ENCODE measurements around the gene MYO19.
A peak's percentile ranks its signal among the peaks of the same experiment; 100 is the strongest.

MYO19 gene

GRCh38 chr17:36507266-36507665 lies 27.4 kb downstream of the MYO19 start:
- Histone ChIP-seq H3K4me3 (ENCODE audit: low read depth, low read length) (no peak overlapping the region), H3K27me3 (ENCODE audit: insufficient read depth, low read depth, severe bottlenecking) (no peaks in the 10 kb centered on the region), H3K9me3 (ENCODE audit: severe bottlenecking) (no peaks in the 10 kb centered on the region), H3K36me3 (peaks cover 94% of the 10 kb centered on the region), H3K27ac (no peak overlapping the region)
- DNase-seq = no peak
- TF ChIP-seq CTCF (IDR thresholded peaks at IDR 0.05; ENCODE audit: low read depth, low read length) = no peak

GRCh38 chr17:36506831-36507230 lies 27.8 kb downstream of the MYO19 start:
- Histone ChIP-seq H3K4me3 (ENCODE audit: low read depth, low read length) (no peak overlapping the region), H3K27me3 (ENCODE audit: insufficient read depth, low read depth, severe bottlenecking) (no peaks in the 10 kb centered on the region), H3K27ac (no peak overlapping the region), H3K36me3 (peaks cover 94% of the 10 kb centered on the region), H3K9me3 (ENCODE audit: severe bottlenecking) (no peaks in the 10 kb centered on the region)
- no peak for TF ChIP-seq CTCF (IDR thresholded peaks at IDR 0.05; ENCODE audit: low read depth, low read length)
- no peak for DNase-seq

DNA sequence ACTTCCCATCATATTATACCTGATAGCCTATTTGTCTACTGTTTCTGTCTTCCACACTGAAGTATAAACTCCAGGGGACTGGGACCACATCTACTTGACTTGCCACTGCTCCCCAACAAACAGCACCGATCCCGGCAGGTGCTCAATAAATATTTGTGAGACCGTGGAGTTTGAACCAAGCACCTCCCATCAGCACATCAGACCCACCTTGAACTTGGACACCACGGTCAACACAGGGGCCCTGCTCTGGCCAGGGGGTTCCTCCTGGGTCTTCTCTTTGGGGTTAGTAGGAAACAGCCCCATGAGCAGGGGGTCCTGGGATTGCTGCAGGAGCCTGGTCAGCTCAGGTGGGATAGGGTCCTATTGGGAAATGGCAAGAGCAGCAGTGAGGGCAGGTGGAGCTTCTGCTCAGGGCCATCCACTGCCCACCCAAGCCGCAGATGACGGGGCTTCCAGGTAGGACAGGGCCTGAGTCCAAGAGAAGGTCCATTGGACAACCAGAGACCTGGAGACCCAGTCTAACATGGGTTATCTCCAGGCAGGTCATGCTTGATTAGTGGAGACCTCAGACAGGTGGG lies 28.3 kb downstream of the MYO19 start:
- Histone ChIP-seq H3K27me3 (ENCODE audit: insufficient read depth, low read depth, severe bottlenecking) (no peaks in the 10 kb centered on the region), H3K36me3 (peaks cover 94% of the 10 kb centered on the region), H3K27ac (no peak overlapping the region), H3K9me3 (ENCODE audit: severe bottlenecking) (no peaks in the 10 kb centered on the region), H3K4me3 (ENCODE audit: low read depth, low read length) (no peak overlapping the region)
- no peak for DNase-seq
- no peak for TF ChIP-seq CTCF (IDR thresholded peaks at IDR 0.05; ENCODE audit: low read depth, low read length)

DNA sequence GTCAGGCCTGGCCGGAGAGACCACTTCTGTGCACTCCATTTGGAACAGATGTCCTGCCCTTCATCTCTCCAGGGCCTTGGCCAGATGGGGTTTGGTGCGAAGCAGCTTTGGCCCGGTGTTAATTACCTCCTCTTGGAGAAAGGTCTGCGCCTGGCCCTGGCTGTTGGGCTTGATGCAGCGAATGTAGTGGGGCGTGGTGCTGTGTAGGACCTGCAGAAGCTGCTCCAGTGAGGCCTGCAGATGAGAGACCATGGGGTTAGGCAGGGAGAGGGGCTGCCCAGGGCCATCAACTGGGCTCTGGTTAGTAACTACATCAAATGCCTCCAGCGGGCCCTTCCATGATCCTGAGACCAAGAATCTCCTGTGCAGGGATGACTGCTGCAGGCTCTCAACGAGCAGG lies 29.5 kb downstream of the MYO19 start:
- peak; percentile 35 for DNase-seq
- Histone ChIP-seq H3K9me3 (ENCODE audit: severe bottlenecking) (no peaks in the 10 kb centered on the region), H3K36me3 (peaks cover 94% of the 10 kb centered on the region), H3K27me3 (ENCODE audit: insufficient read depth, low read depth, severe bottlenecking) (no peaks in the 10 kb centered on the region), H3K4me3 (ENCODE audit: low read depth, low read length) (no peak overlapping the region), H3K27ac (peak overlapping the region; percentile 26)
- no peak for TF ChIP-seq CTCF (IDR thresholded peaks at IDR 0.05; ENCODE audit: low read depth, low read length)

DNA sequence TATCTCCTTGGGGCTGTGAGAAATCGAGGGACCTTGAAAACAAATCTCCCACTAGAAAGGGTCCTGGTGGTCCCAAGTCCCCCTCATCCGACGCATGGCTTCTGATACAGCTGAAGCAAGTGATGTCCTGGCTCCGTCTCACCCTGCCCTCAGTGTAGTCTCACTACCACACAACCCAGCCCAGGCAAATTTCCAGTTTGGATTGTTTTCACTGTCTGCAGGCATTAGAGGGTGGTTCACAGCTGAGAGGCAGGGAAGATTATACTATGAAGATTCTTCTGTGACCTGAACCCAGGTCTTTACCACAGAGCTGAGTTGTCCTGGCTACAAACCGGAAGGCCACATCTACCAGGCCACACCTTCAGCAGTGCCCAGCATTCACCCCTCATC lies 30.5 kb downstream of the MYO19 start:
- no peaks in the 10 kb centered on the region for H3K27me3 ChIP-seq (ENCODE audit: insufficient read depth, low read depth, severe bottlenecking)
- H3K36me3 ChIP-seq = peaks cover 93% of the 10 kb centered on the region
- no peak overlapping the region; the same call in 1 of the 2 replicates for H3K27ac ChIP-seq
- no peak overlapping the region for H3K4me3 ChIP-seq (ENCODE audit: low read depth, low read length)
- H3K9me3 ChIP-seq (ENCODE audit: severe bottlenecking) = no peaks in the 10 kb centered on the region
- no peak for DNase-seq
- TF ChIP-seq CTCF (IDR thresholded peaks at IDR 0.05; ENCODE audit: low read depth, low read length) = no peak
